NCI-H748 treated with DMSO at 0.1 percent for 48 hours (cell line): ENCODE measurements around the gene KHDC4.
"Not testable (repeated sequence)": the region's sequence is repeated elsewhere in the genome, so short reads cannot be mapped to it uniquely, and the experiment has no call there.

ENCODE experiments used
- DNase-seq: peaks from one replicate; lab custom pipeline; 2025; lab: John Stamatoyannopoulos, UW

KHDC4 gene

GRCh38 chr1:155900161-155900560 is 34.1 kb downstream of the KHDC4 start:
- no peak for DNase-seq

GRCh38 chr1:155899683-155900082 is 34.5 kb downstream of the KHDC4 start:
- DNase-seq = no peak

- DNase-seq = no peak
These were observed 35.3 kb downstream of the KHDC4 start for GRCh38 chr1:155898888-155899287.

- DNase-seq = no peak
These were observed 36.5 kb downstream of the KHDC4 start for GRCh38 chr1:155897746-155898145.

GRCh38 chr1:155896476-155896875 is 37.7 kb downstream of the KHDC4 start:
- not testable (repeated sequence) for DNase-seq

GRCh38 chr1:155895617-155896016 is 38.6 kb downstream of the KHDC4 start:
- not testable (repeated sequence) for DNase-seq

GRCh38 chr1:155893389-155894142 is 40.6 kb downstream of the KHDC4 start:
- no peak for DNase-seq

GRCh38 chr1:155892796-155893195 is 41.4 kb downstream of the KHDC4 start:
- no peak for DNase-seq

- no peak for DNase-seq
These were observed 44.0 kb downstream of the KHDC4 start for GRCh38 chr1:155890251-155890650.

GRCh38 chr1:155889566-155889965 is 44.6 kb downstream of the KHDC4 start:
- no peak for DNase-seq

GRCh38 chr1:155888481-155888880 is 45.7 kb downstream of the KHDC4 start:
- DNase-seq = no peak

- no peak for DNase-seq
These were observed 49.2 kb downstream of the KHDC4 start for GRCh38 chr1:155884982-155885381.

- DNase-seq = no peak
These were observed 49.9 kb downstream of the KHDC4 start for GRCh38 chr1:155884031-155884960.

- no peak for DNase-seq
These were observed 51.4 kb downstream of the KHDC4 start for GRCh38 chr1:155882766-155883165.

- no peak for DNase-seq
These were observed 52.0 kb downstream of the KHDC4 start for GRCh38 chr1:155882235-155882634.

- DNase-seq = no peak
These were observed 53.3 kb downstream of the KHDC4 start for GRCh38 chr1:155880950-155881349.

GRCh38 chr1:155880251-155880650 is 54.0 kb downstream of the KHDC4 start:
- no peak for DNase-seq

- DNase-seq = no peak
These were observed 56.3 kb downstream of the KHDC4 start for GRCh38 chr1:155877945-155878344.

GRCh38 chr1:155873860-155874259 is 60.4 kb downstream of the KHDC4 start:
- DNase-seq = no peak

GRCh38 chr1:155872527-155872926 is 61.7 kb downstream of the KHDC4 start:
- DNase-seq = no peak

- no peak for DNase-seq
These were observed 62.8 kb downstream of the KHDC4 start for GRCh38 chr1:155871390-155871789.

- no peak for DNase-seq
These were observed 66.4 kb downstream of the KHDC4 start for GRCh38 chr1:155867766-155868165.

GRCh38 chr1:155864393-155864792 is 69.8 kb downstream of the KHDC4 start:
- DNase-seq = no peak
